Progenitor cell of endocrine pancreas (in vitro differentiated cells): ENCODE data around the gene BCAN. TPM values are rescaled to one million over a fixed set of nuclear protein-coding genes. Genes with fewer than 3 reads are reported as not detected.
"Not testable (repeated sequence)": the region's sequence is repeated elsewhere in the genome, so short reads cannot be mapped to it uniquely, and the experiment has no call there.

Experiments used
- DNase-seq: peaks from one replicate; pipeline ENCODE4 v3.0.0; 2021; ENCODE audit warnings: low spot score; ENCODE audit not compliant: unreplicated experiment
- H3K27ac Mint-ChIP-seq: 2 replicates; pipeline ENCODE4 v1.8.0; 2021; ENCODE audit warnings: mild to moderate bottlenecking, moderate library complexity, mixed read lengths
- H3K27me3 Mint-ChIP-seq: 2 replicates; pipeline ENCODE4 v1.8.0; 2021; ENCODE audit warnings: mixed read lengths
- H3K36me3 Mint-ChIP-seq: 2 replicates; pipeline ENCODE4 v1.8.0; 2022; ENCODE audit warnings: mixed read lengths; ENCODE audit not compliant: insufficient read depth
- H3K4me1 Mint-ChIP-seq: 2 replicates; pipeline ENCODE4 v1.8.0; 2021; ENCODE audit warnings: low read depth, mixed read lengths
- H3K4me3 Mint-ChIP-seq: 2 replicates; pipeline ENCODE4 v1.8.0; 2021; ENCODE audit warnings: low read depth, mild to moderate bottlenecking, moderate library complexity, mixed read lengths
- H3K9me3 Mint-ChIP-seq: 2 replicates; pipeline ENCODE4 v1.8.0; 2021; ENCODE audit warnings: low read depth, mixed read lengths
- total RNA-seq: library from RNA; stranded (reverse); gene quantifications from 2 replicates; pipeline ENCODE4 v1.2.1, GENCODE V29; 2021
- TF ChIP-seq, protein P1 (sequence below): fragments of 200-600 bp; sonication (generic); IDR thresholded peaks from one replicate; pipeline ENCODE4 v1.5.0; 2021; ENCODE audit warnings: antibody characterized with exemption, mild to moderate bottlenecking; ENCODE audit not compliant: unreplicated experiment

The BCAN gene
- total RNA-seq, 1 donor from 2014 or later, result not detected

- DNase-seq, result no peak
- no peaks in the 10 kb centered on the region for H3K9me3 Mint-ChIP-seq
These were observed 17.0 kb upstream of the BCAN start for GRCh38 chr1:156624814-156625435.

DNA sequence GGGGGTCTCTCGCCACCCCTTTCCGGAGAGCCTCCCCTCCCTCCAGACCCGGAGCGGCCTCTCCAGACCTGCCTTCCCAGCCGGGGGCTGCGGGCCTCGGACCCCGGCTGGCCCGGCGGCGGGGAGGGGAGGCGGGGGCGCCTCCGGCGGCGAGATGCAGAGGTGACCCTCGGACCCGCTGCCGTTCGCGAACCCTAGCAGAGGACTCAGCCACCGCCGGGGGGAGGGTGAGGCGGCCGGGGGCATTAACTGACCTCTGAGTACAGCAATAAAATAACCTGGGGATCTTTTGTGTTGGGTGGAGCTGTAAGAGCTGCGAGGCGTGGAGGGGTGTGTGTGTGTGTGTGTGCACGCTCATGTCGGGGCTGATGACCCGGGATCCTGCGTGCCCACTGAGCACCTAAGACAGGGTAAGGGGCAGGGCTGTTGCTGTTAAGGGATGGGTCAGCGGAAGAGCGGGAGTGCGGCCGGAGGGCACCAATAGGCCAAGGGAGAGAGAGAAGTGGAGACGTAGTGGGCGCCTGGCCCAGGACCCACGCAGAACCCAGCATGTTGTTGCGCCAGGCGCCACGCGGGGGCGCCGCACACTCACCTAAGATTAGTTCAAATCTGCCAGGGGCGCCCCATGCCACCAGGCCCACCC, 16.4 kb upstream of the BCAN start:
- TF ChIP-seq, protein P1, sequence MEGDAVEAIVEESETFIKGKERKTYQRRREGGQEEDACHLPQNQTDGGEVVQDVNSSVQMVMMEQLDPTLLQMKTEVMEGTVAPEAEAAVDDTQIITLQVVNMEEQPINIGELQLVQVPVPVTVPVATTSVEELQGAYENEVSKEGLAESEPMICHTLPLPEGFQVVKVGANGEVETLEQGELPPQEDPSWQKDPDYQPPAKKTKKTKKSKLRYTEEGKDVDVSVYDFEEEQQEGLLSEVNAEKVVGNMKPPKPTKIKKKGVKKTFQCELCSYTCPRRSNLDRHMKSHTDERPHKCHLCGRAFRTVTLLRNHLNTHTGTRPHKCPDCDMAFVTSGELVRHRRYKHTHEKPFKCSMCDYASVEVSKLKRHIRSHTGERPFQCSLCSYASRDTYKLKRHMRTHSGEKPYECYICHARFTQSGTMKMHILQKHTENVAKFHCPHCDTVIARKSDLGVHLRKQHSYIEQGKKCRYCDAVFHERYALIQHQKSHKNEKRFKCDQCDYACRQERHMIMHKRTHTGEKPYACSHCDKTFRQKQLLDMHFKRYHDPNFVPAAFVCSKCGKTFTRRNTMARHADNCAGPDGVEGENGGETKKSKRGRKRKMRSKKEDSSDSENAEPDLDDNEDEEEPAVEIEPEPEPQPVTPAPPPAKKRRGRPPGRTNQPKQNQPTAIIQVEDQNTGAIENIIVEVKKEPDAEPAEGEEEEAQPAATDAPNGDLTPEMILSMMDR, result peak; percentile 70
- Mint-ChIP-seq H3K36me3 (no peaks in the 10 kb centered on the region), H3K4me3 (peak overlapping the region; percentile 53), H3K27ac (no peak overlapping the region), H3K9me3 (no peaks in the 10 kb centered on the region), H3K4me1 (peaks cover 3% of the 10 kb centered on the region), H3K27me3 (peaks cover 65% of the 10 kb centered on the region)
- peak; percentile 41 for DNase-seq

More at GRCh38 chr1:156624814-156625435, 17.0 kb upstream of the BCAN start:
- Mint-ChIP-seq H3K36me3 (no peaks in the 10 kb centered on the region), H3K27ac (no peak overlapping the region), H3K27me3 (peaks cover 71% of the 10 kb centered on the region), H3K4me3 (no peak overlapping the region), H3K4me1 (peaks cover 3% of the 10 kb centered on the region)
- TF ChIP-seq, protein P1, result no peak

GRCh38 chr1:156626079-156626438, 15.9 kb upstream of the BCAN start:
- Mint-ChIP-seq H3K4me3 (no peak overlapping the region), H3K4me1 (peaks cover 3% of the 10 kb centered on the region), H3K9me3 (no peaks in the 10 kb centered on the region), H3K36me3 (no peaks in the 10 kb centered on the region), H3K27me3 (peaks cover 65% of the 10 kb centered on the region), H3K27ac (no peak overlapping the region)
- DNase-seq, result no peak
- TF ChIP-seq, protein P1, result no peak

GRCh38 chr1:156627313-156627880, 14.5 kb upstream of the BCAN start:
- H3K4me1 Mint-ChIP-seq, result peaks cover 3% of the 10 kb centered on the region
- no peaks in the 10 kb centered on the region for H3K36me3 Mint-ChIP-seq
- TF ChIP-seq, protein P1, result peak; percentile 68
- DNase-seq, result no peak
- no peaks in the 10 kb centered on the region for H3K9me3 Mint-ChIP-seq
- peaks cover 64% of the 10 kb centered on the region for H3K27me3 Mint-ChIP-seq
- no peak overlapping the region for H3K27ac Mint-ChIP-seq
- no peak overlapping the region for H3K4me3 Mint-ChIP-seq

DNA sequence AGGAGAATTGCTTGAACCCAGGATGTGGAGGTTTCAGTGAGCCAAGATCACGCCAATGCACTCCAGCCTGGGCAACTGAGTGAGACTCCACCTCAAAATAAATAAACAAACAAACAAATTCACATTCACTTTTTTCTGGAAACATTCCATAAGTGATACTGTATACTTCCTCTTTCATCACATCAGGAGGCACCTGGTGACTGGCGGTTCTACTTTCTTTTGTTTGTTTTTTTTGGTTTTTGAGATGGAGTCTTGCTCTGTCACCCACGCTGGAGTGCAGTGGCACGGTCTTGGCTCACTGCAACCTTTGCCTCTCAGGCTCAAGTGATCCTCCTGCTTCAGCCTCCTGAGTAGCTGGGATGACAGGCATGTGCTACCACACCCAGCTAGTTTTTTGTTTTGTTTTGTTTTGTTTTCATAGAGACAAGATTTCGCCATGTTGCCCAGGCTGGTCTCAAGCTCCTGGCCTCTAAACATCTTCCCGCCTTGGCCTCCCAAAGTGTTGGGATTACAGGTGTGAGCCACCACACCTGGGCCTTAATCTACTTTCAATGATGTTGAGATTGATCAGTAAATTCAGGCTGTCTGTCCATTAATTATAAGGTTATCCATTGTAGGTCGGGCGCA, 12.0 kb upstream of the BCAN start:
- no peaks in the 10 kb centered on the region for H3K9me3 Mint-ChIP-seq
- H3K4me3 Mint-ChIP-seq, result no peak overlapping the region
- H3K27me3 Mint-ChIP-seq, result peaks cover 71% of the 10 kb centered on the region
- no peaks in the 10 kb centered on the region for H3K36me3 Mint-ChIP-seq
- TF ChIP-seq, protein P1, result no peak
- no peak for DNase-seq
- no peak overlapping the region for H3K27ac Mint-ChIP-seq
- peaks cover 3% of the 10 kb centered on the region for H3K4me1 Mint-ChIP-seq

DNA sequence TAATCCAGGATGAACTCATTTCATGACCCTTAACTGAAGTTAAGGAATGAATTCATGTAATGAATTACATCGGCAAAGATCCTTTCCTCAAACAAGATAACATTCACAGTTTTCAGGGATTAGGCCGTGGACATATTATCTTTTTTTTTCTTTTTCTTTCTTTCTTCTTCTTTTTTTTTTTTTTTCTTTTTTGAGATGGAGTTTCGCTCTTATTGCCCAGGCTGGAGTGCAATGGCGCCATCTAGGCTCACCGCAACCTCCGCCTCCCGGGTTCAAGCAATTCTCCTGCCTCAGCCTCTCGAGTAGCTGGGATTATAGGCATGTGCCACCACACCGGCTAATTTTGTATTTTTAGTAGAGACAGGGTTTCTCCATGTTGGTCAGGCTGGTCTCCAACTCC, 10.8 kb upstream of the BCAN start:
- H3K27me3 Mint-ChIP-seq, result peaks cover 72% of the 10 kb centered on the region
- DNase-seq, H3K4me3 Mint-ChIP-seq, H3K4me1 Mint-ChIP-seq, H3K9me3 Mint-ChIP-seq, H3K27ac Mint-ChIP-seq, H3K36me3 Mint-ChIP-seq: not testable (repeated sequence)
